NCI-H510A (cell line): Measurements from ENCODE around the gene SPATS1.
"Not testable (repeated sequence)": the region's sequence is repeated elsewhere in the genome, so short reads cannot be mapped to it uniquely, and the experiment has no call there.

ENCODE experiments used
- DNase-seq: peaks from one replicate; lab custom pipeline; 2025; lab: John Stamatoyannopoulos, UW

The SPATS1 gene

GRCh38 chr6:44346818-44347217 lies 4.4 kb downstream of the SPATS1 start:
- DNase-seq: not testable (repeated sequence)

GRCh38 chr6:44349904-44350649 lies 7.6 kb downstream of the SPATS1 start:
- no peak for DNase-seq

- DNase-seq: not testable (repeated sequence)
These were observed 8.2 kb downstream of the SPATS1 start for GRCh38 chr6:44350650-44350994.

GRCh38 chr6:44352259-44352658 lies 9.8 kb downstream of the SPATS1 start:
- DNase-seq: no peak

GRCh38 chr6:44353336-44353735 lies 10.9 kb downstream of the SPATS1 start:
- DNase-seq: no peak

GRCh38 chr6:44355640-44356039 lies 13.2 kb downstream of the SPATS1 start:
- DNase-seq: no peak

GRCh38 chr6:44356487-44356886 lies 14.0 kb downstream of the SPATS1 start:
- DNase-seq: no peak

GRCh38 chr6:44359973-44360372 lies 17.5 kb downstream of the SPATS1 start:
- DNase-seq: no peak

GRCh38 chr6:44361947-44362346 lies 19.5 kb downstream of the SPATS1 start:
- no peak for DNase-seq

GRCh38 chr6:44363377-44363926 lies 21.0 kb downstream of the SPATS1 start:
- DNase-seq: no peak

- no peak for DNase-seq
These were observed 24.3 kb downstream of the SPATS1 start for GRCh38 chr6:44366781-44367180.

- no peak for DNase-seq
These were observed 25.2 kb downstream of the SPATS1 start for GRCh38 chr6:44367681-44368080.

- DNase-seq: no peak
These were observed 30.6 kb downstream of the SPATS1 start for GRCh38 chr6:44373051-44373450.

- no peak for DNase-seq
These were observed 31.3 kb downstream of the SPATS1 start for GRCh38 chr6:44373787-44374186.

GRCh38 chr6:44375071-44375470 lies 32.6 kb downstream of the SPATS1 start:
- no peak for DNase-seq

- DNase-seq: no peak
These were observed 35.0 kb downstream of the SPATS1 start for GRCh38 chr6:44377484-44377883.

GRCh38 chr6:44377971-44378370 lies 35.5 kb downstream of the SPATS1 start:
- DNase-seq: no peak

GRCh38 chr6:44381739-44382138 lies 39.3 kb downstream of the SPATS1 start:
- no peak for DNase-seq

GRCh38 chr6:44386364-44386928 lies 44.0 kb downstream of the SPATS1 start:
- DNase-seq: peak; percentile 8

- DNase-seq: peak; percentile 49
These were observed 44.5 kb downstream of the SPATS1 start for GRCh38 chr6:44386929-44387345.

GRCh38 chr6:44387346-44388134 lies 45.1 kb downstream of the SPATS1 start, which contains the start of gene CDC5L:
TSS of gene CDC5L (plus strand) at chr6:44387706. CDS start at chr6:44387824, 118 bp downstream.
- DNase-seq: peak; percentile 98

- DNase-seq: no peak
These were observed 45.7 kb downstream of the SPATS1 start for GRCh38 chr6:44388135-44388487.

- no peak for DNase-seq
These were observed 46.4 kb downstream of the SPATS1 start for GRCh38 chr6:44388887-44389286.
